PC-9 (cell line): Measurements from ENCODE around the gene FBXL17. TPM values are rescaled to one million over a fixed set of nuclear protein-coding genes. Genes with fewer than 3 reads are reported as not detected.

ENCODE experiments used
- BruUV-seq: library from RNA; stranded (reverse); fragments of 400-500 nt; replicated peaks from 2 replicates; lab custom pipeline; 2021; lab: Mats Ljungman, UMichigan
- CTCF ChIA-PET: fragments of 300-600 bp; sonication (Branson Sonifier 250); formaldehyde crosslinking; loops from one replicate; lab custom pipeline; 2022; ENCODE audit warnings: antibody characterized with exemption; lab: Charles Lee
- POLR2A ChIA-PET: fragments of 300-600 bp; sonication (Branson Sonifier 250); formaldehyde crosslinking; loops from one replicate; lab custom pipeline; 2022; ENCODE audit warnings: antibody characterized with exemption; ENCODE audit not compliant: unreplicated experiment; lab: Charles Lee
- DNase-seq, 2 experiments: peaks; one replicate each; pipeline versions ENCODE4 v3.0.0 to v3.0.0-alpha.2; 2015 to 2022; ENCODE audit warnings: mixed read lengths in 1 of 2
- H2AFZ ChIP-seq: fragments of 200-600 bp; sonication (generic); 2 replicates; pipeline ENCODE4 v1.8.1; 2017; ENCODE audit warnings: antibody characterized with exemption
- H3F3A ChIP-seq: fragments of 200-600 bp; sonication (generic); 2 replicates; pipeline ENCODE4 v1.8.1; 2017; ENCODE audit warnings: antibody characterized with exemption, mild to moderate bottlenecking, low read depth; ENCODE audit not compliant: insufficient read depth
- H3K27ac ChIP-seq: fragments of 200-600 bp; sonication (generic); 2 replicates; pipeline ENCODE4 v1.6.1; 2016; ENCODE audit warnings: mixed run types
- H3K27me3 ChIP-seq: fragments of 200-600 bp; sonication (generic); 2 replicates; pipeline ENCODE4 v1.6.1; 2016; ENCODE audit warnings: low read depth, mixed run types; ENCODE audit not compliant: insufficient read depth
- H3K36me3 ChIP-seq: fragments of 200-600 bp; sonication (generic); 2 replicates; pipeline ENCODE4 v1.6.1; 2016; ENCODE audit warnings: low read depth, mixed run types
- H3K4me1 ChIP-seq: fragments of 200-600 bp; sonication (generic); replicated peaks from 2 replicates; pipeline ENCODE4 v1.6.1; 2016; ENCODE audit warnings: mixed run types; ENCODE audit not compliant: insufficient read depth
- H3K4me2 ChIP-seq: fragments of 200-600 bp; sonication (generic); 2 replicates; pipeline ENCODE4 v1.6.1; 2017; ENCODE audit warnings: mixed run types
- H3K4me3 ChIP-seq: fragments of 200-600 bp; sonication (generic); 2 replicates; pipeline ENCODE4 v1.6.1; 2016; ENCODE audit warnings: mixed run types
- H3K79me2 ChIP-seq: fragments of 200-600 bp; sonication (generic); 2 replicates; pipeline ENCODE4 v1.6.1; 2017; ENCODE audit warnings: low read depth, mixed run types
- H3K9me2 ChIP-seq: fragments of 200-600 bp; sonication (generic); 2 replicates; pipeline ENCODE4 v1.8.1; 2017; ENCODE audit warnings: mild to moderate bottlenecking; ENCODE audit not compliant: insufficient read depth
- H3K9me3 ChIP-seq: fragments of 200-600 bp; sonication (generic); 2 replicates; pipeline ENCODE4 v1.8.1; 2016; ENCODE audit warnings: low read depth; ENCODE audit not compliant: insufficient read depth
- H4K20me1 ChIP-seq: fragments of 200-600 bp; sonication (generic); 2 replicates; pipeline ENCODE4 v1.8.1; 2017; ENCODE audit not compliant: insufficient read depth
- CTCF ChIP-seq: fragments of 200-600 bp; sonication (generic); conservative IDR thresholded peaks from 2 replicates; pipeline ENCODE4 v1.6.1; 2017; ENCODE audit warnings: mixed run types, antibody characterized with exemption, mild to moderate bottlenecking, moderate library complexity
- EZH2 ChIP-seq: fragments of 200-600 bp; sonication (generic); IDR thresholded peaks from 2 replicates; pipeline ENCODE4 v1.8.0; 2017; ENCODE audit warnings: antibody characterized with exemption, low read depth
- intact Hi-C: fragments of 100-400 bp; cut with micrococcal nuclease; formaldehyde crosslinking; loops from one replicate; pipeline ENCODE4 v1.10.0; 2022; ENCODE audit not compliant: unreplicated experiment
- total RNA-seq: library from RNA; stranded (reverse); gene quantifications from 2 replicates; pipeline ENCODE4 v1.2.3, GENCODE V29; 2021

The FBXL17 gene
- total RNA-seq, 1 experiment from 2014 or later, result 19.5 TPM

- Histone ChIP-seq H3F3A (no peaks in the 10 kb centered on the region), H3K4me1 (no peaks in the 10 kb centered on the region), H2AFZ (no peak overlapping the region), H3K79me2 (no peaks in the 10 kb centered on the region), H3K27me3 (no peaks in the 10 kb centered on the region), H3K9me3 (no peaks in the 10 kb centered on the region), H3K4me2 (no peak overlapping the region), H3K4me3 (no peak overlapping the region), H4K20me1 (no peaks in the 10 kb centered on the region), H3K9me2 (no peaks in the 10 kb centered on the region; the same call in 1 of the 2 replicates), H3K36me3 (no peaks in the 10 kb centered on the region), H3K27ac (no peak overlapping the region)
- ChIA-PET CTCF (no interaction called here), POLR2A (no interaction called here)
- TF ChIP-seq EZH2 (no peak), CTCF (no peak)
- intact Hi-C loops, result no loop called here
- no TSS peak for BruUV-seq
- no peak for DNase-seq
Measured at GRCh38 chr5:107830750-107831149, 551.1 kb downstream of the FBXL17 start.

- TF ChIP-seq CTCF (no peak), EZH2 (no peak)
- Histone ChIP-seq H2AFZ (no peak overlapping the region), H4K20me1 (no peaks in the 10 kb centered on the region), H3K27me3 (no peaks in the 10 kb centered on the region), H3K9me2 (no peaks in the 10 kb centered on the region; the same call in 1 of the 2 replicates), H3K9me3 (no peaks in the 10 kb centered on the region), H3K36me3 (no peaks in the 10 kb centered on the region), H3K27ac (no peak overlapping the region), H3K4me2 (no peak overlapping the region), H3K4me1 (no peaks in the 10 kb centered on the region), H3K4me3 (no peak overlapping the region), H3F3A (no peaks in the 10 kb centered on the region), H3K79me2 (no peaks in the 10 kb centered on the region)
- CTCF ChIA-PET, result no interaction called here
- POLR2A ChIA-PET, result no interaction called here
- BruUV-seq, result no TSS peak
- no peak for DNase-seq
- intact Hi-C loops, result no loop called here
Measured at GRCh38 chr5:107826311-107827000, 555.4 kb downstream of the FBXL17 start.

GRCh38 chr5:107824821-107825220 lies 557.1 kb downstream of the FBXL17 start:
- H3K27me3 ChIP-seq, result no peaks in the 10 kb centered on the region
- no peak for TF ChIP-seq EZH2
- no peak for TF ChIP-seq CTCF

More at GRCh38 chr5:107824821-107825220, 557.1 kb downstream of the FBXL17 start:
- Histone ChIP-seq H3K9me3 (no peaks in the 10 kb centered on the region), H3K9me2 (no peaks in the 10 kb centered on the region; the same call in 1 of the 2 replicates), H3K27ac (no peak overlapping the region), H3K4me3 (no peak overlapping the region), H4K20me1 (no peaks in the 10 kb centered on the region), H3K4me1 (no peaks in the 10 kb centered on the region), H2AFZ (no peak overlapping the region), H3K36me3 (no peaks in the 10 kb centered on the region), H3F3A (no peaks in the 10 kb centered on the region), H3K4me2 (no peak overlapping the region), H3K79me2 (no peaks in the 10 kb centered on the region)
- DNase-seq, result no peak
- intact Hi-C loops, result no loop called here
- CTCF ChIA-PET, result no interaction called here
- no TSS peak for BruUV-seq
- POLR2A ChIA-PET, result no interaction called here
